Measurements from ENCODE around the gene MAPT. TPM values are rescaled to one million over a fixed set of nuclear protein-coding genes. Genes with fewer than 3 reads are reported as not detected.

MAPT gene
- total RNA-seq, 1 donor from 2014 or later = 3.5 TPM

DNA sequence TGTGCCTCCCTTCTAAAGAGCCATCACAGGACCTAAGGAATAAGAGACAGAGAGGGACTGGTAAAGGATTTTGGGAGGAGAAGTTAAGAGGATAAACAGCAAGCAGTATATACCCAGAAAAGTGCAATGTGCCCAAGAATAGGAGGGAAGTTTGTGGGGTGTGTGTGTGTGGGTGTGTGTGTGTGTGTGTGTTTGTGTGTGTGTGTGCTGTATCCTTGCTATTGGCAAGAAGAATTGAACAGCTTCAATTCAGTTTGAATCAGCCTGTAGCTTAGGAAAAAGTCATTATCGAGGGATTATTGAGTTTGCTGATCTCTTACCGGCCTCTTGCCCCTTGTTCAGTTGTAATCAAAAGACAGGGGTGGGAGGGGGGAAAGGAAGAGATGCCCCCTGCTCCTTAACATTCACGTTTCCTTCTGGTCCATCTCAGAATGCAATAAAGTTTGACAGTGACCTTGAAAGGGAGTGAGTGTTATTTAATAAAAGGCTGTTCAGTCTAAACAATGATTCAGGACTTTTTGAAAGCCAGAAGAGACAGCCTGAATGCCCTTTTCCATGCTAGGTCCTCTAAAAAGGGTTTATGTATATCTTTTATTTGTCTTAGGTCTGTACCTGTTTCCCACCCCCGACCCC lies 23.9 kb upstream of the MAPT start:
- Mint-ChIP-seq H3K27me3 (peaks cover 31% of the 10 kb centered on the region), H3K27ac (no peak overlapping the region)
- TF ChIP-seq, protein P1, sequence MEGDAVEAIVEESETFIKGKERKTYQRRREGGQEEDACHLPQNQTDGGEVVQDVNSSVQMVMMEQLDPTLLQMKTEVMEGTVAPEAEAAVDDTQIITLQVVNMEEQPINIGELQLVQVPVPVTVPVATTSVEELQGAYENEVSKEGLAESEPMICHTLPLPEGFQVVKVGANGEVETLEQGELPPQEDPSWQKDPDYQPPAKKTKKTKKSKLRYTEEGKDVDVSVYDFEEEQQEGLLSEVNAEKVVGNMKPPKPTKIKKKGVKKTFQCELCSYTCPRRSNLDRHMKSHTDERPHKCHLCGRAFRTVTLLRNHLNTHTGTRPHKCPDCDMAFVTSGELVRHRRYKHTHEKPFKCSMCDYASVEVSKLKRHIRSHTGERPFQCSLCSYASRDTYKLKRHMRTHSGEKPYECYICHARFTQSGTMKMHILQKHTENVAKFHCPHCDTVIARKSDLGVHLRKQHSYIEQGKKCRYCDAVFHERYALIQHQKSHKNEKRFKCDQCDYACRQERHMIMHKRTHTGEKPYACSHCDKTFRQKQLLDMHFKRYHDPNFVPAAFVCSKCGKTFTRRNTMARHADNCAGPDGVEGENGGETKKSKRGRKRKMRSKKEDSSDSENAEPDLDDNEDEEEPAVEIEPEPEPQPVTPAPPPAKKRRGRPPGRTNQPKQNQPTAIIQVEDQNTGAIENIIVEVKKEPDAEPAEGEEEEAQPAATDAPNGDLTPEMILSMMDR (conservative IDR thresholded peaks at IDR 0.05) = no peak

DNA sequence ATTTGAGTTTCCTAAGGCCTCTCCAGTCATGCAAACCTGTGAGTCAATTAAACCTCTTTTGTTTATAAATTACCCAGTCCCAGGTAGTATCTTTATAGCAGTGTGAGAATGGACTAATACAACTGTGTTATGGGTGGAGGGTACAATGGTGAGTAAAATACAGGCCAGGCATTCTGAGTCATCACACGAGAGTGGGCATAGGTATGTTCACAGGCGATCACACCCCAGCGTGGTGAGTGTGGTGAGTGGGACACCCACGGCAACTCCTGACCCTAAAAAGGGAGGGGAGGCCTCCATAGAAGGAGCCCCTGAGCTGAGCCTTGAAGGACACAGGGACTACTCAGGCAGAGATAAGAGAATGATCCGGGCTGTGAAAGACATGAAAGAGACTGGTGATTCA lies 22.6 kb upstream of the MAPT start:
- TF ChIP-seq, protein P1 (conservative IDR thresholded peaks at IDR 0.05) = no peak
- H3K9me3 Mint-ChIP-seq = no peaks in the 10 kb centered on the region
- H3K36me3 Mint-ChIP-seq = no peaks in the 10 kb centered on the region
- H3K4me1 Mint-ChIP-seq (ENCODE audit: unreplicated experiment) = peaks cover 16% of the 10 kb centered on the region
- no peak for DNase-seq (ENCODE audit: extremely low spot score, unreplicated experiment)
- H3K27ac Mint-ChIP-seq = no peak overlapping the region
- H3K27me3 Mint-ChIP-seq = peaks cover 31% of the 10 kb centered on the region
- no peak overlapping the region for H3K4me3 Mint-ChIP-seq

More for the DNA sequence above, 23.9 kb upstream of the MAPT start:
- peaks cover 16% of the 10 kb centered on the region for H3K4me1 Mint-ChIP-seq (ENCODE audit: unreplicated experiment)
- no peak for DNase-seq (ENCODE audit: extremely low spot score, unreplicated experiment)
- H3K9me3 Mint-ChIP-seq = no peaks in the 10 kb centered on the region
- H3K4me3 Mint-ChIP-seq = peak overlapping the region; percentile 35
- H3K36me3 Mint-ChIP-seq = no peaks in the 10 kb centered on the region

DNA sequence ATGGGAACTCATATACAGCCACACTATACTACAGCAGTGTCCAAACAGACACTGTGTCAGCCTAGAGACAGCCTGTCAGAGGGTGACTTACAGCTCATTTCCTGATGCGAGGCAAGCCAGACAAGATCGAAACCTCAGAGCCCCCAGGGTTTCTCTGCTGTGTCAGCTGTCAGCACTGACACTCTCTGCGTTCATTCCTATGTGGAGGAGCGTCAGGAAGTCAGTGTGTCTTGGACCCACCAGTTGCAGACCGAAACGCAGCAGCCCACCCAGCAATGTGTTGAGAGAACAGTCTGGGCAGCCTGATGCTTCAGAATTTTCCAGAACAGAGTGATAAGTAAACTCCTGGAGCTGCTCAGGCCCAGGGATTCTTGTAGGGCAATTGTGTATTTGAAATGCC lies 20.6 kb upstream of the MAPT start:
- no peak for DNase-seq (ENCODE audit: extremely low spot score, unreplicated experiment)
- Mint-ChIP-seq H3K27ac (peak overlapping the region; percentile 78), H3K36me3 (no peaks in the 10 kb centered on the region), H3K4me3 (peak overlapping the region; percentile 70), H3K9me3 (no peaks in the 10 kb centered on the region), H3K27me3 (peaks cover 34% of the 10 kb centered on the region), H3K4me1 (ENCODE audit: unreplicated experiment) (peaks cover 16% of the 10 kb centered on the region)
- TF ChIP-seq, protein P1 (conservative IDR thresholded peaks at IDR 0.05) = no peak

DNA sequence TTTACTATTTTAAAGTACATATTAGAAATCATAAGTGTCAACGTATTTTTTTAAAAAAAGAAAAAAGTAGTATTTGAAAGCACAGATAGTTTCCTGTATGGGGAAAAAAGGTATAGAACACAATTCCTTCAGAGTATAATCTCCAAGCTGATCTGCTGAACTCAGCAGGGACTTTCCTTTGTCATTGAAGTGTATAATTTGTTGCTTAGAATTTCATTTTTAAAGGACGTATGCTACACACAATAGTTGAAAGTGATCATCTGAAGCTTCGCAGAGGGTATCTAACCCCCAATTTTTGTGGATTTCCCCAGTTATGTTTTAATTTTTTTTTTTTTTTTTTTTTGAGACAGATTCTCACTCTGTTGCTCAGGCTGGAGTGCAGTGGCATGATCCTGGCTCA lies 20.2 kb upstream of the MAPT start:
- Mint-ChIP-seq H3K36me3 (no peaks in the 10 kb centered on the region), H3K9me3 (no peaks in the 10 kb centered on the region), H3K4me1 (ENCODE audit: unreplicated experiment) (peaks cover 16% of the 10 kb centered on the region), H3K27ac (peak overlapping the region; percentile 78), H3K27me3 (peaks cover 34% of the 10 kb centered on the region), H3K4me3 (no peak overlapping the region)
- no peak for DNase-seq (ENCODE audit: extremely low spot score, unreplicated experiment)
- TF ChIP-seq, protein P1 (conservative IDR thresholded peaks at IDR 0.05) = no peak

DNA sequence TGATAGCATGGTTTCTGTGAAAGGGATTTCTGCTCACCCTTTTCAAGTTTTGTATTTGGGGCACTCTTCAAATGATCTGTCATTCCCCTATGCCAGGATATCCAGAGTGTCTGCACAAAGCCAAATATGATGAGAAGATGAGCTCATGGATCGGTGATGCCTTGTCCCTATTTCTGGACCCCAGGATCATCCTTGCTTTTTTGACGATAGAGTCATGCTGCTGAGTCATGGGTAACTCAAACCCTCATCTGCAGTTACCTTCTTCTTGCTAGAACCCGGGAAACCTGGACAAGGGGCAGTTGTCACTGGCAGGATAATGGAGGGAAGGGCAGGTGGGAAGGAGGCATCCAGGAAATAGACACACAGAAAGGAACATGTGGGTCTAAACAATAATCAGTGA lies 17.8 kb upstream of the MAPT start:
- Mint-ChIP-seq H3K27ac (no peak overlapping the region), H3K4me1 (ENCODE audit: unreplicated experiment) (peaks cover 8% of the 10 kb centered on the region), H3K9me3 (no peaks in the 10 kb centered on the region), H3K27me3 (peaks cover 34% of the 10 kb centered on the region), H3K4me3 (no peak overlapping the region), H3K36me3 (no peaks in the 10 kb centered on the region)
- DNase-seq (ENCODE audit: extremely low spot score, unreplicated experiment) = no peak
- TF ChIP-seq, protein P1 (conservative IDR thresholded peaks at IDR 0.05) = no peak
